ENCODE data around the gene MACROD2.

Gene MACROD2

DNA sequence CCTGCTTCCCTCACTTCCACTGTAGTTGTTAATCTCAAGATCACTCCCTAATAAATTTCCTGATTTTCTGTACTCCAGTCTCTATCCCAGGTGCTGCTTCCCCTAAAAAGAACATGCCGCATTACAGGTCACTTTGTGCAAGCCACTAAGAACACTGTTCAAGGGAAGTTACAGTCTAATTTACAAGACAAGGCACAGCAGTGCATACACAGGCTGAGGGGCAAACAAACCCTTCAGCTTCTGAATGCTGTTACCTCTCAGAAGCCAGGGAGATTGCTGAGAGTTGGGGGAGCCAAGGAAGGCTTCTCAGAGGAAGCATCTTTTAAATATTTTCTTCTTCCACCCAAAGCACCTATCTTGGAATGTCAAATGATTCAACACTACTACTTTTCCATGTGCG lies 787.4 kb downstream of the MACROD2 start:
- no peak for DNase-seq

DNA sequence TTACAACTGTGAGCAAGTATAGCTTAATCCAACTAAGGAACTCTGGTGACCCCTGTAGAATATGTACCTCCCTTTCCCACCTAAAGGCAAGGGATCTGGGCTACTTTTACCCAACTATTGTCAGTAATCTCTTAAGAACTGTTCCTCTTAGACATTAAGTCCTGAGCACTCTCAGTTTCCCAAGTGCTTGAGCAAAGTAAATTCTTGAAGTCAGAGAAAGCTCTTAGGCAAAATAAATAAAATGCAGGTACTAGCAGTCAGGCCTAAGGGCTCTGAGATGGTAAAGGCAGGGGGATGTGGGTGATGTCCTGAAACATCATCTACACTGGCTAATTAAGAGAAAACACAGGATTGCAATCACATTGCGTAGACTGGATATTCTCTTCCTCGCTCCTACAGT lies 788.5 kb downstream of the MACROD2 start:
- DNase-seq = no peak

DNA sequence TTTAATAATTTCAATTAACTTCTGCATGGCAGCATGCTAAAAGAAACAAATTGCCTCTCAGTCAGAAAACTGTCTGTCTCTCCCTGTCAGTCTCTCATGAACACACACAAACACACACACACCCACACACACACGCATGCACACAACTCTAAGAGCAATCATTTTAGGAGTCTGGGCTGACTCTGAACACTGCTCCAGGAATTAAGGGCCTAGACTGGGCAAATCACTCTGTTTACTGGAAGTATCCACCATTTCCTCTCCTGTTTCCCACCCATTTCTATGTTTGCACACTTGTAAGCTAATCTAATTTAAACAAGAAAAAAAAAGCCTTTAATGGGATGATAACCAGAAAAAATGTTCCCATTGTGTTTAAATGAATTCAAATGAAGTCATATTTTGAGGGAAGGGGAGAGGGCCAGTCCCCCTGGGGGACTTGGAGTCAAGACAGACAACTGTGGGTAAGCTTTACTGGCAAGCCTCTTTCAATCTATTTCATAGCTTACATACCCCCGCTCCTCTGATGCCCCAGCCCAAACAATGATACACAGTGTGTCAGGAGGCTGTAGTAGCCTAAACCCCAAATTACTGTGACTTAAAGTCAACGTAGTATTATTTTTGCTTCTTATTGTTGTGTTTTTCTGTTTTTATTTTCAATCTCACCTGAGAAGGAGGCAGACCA lies 789.9 kb downstream of the MACROD2 start:
- DNase-seq = no peak

DNA sequence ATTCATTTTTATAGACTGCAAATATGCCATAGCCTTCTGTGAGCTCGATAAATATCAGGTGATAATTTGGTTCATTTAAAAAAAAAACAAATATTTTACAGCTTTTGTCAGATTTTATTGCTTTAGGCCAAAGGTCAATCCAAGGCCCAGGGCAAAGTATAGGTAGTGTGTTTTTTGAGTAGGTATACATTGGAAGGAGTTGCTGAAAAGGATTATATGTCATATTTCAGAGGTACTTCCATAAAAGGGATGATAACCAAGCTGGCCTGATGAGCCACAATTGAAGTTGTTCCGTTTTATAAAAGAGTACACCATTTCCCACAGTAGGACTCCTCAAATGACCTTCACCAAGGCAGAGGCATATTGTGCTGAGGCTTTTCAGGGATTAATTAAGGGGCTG lies 794.9 kb downstream of the MACROD2 start:
- DNase-seq = no peak

DNA sequence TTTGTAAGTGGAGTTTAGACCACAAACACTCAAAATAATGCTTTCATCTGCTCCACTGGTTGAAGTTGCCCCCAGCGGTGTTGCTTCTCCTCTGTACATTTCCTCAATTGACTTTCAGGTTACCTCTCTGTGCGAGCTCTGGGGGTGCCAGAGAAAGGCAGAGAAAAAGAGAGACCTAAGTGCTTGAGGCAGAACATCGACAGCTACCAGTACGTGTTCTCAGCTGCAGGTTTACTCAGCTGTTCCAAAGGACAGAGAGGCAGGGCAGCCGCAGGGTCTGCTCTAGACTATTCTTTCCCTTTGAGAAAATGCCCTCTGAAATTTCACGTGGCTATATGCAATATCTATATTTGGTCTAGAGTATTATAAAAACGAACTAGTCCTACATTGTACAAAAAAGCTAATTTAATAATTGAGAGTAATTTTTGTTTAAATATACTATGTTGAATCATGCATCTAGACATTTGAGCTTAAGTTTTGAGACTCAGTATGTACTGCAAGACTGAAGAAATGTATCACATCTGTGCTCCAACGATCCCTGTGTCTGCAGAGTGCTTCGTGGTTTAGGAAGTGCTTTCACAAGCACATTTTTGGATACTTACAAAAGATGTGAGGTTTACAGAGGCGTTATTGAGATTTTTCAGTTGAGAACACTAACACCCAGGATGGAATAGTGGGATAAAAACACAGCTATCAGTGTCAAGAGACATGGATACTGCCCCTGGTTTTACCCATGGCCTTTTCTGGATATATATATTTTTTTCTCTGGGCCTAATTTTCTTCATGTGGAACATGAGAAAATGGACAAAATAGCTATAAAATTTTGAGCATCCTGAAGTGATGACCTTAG lies 795.7 kb downstream of the MACROD2 start:
- no peak for DNase-seq

DNA sequence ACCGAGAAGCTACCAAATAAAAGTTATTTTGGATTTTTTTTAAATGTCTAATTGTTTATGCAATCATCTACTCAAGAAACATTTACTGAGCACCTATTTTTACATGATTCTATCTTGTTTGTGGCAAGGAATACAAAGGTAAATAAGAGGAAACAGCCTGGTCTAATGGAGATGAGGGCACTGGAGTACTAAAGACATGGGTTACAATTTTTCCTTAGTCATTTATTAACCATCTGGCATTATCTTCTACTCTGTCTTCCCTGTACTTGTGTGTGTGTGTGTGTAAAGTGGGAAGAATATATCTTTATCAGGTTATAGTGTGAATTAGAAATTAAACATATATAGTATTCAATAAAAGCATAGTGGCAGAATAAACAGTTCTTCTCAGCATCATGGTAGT lies 797.6 kb downstream of the MACROD2 start:
- no peak for DNase-seq

DNA sequence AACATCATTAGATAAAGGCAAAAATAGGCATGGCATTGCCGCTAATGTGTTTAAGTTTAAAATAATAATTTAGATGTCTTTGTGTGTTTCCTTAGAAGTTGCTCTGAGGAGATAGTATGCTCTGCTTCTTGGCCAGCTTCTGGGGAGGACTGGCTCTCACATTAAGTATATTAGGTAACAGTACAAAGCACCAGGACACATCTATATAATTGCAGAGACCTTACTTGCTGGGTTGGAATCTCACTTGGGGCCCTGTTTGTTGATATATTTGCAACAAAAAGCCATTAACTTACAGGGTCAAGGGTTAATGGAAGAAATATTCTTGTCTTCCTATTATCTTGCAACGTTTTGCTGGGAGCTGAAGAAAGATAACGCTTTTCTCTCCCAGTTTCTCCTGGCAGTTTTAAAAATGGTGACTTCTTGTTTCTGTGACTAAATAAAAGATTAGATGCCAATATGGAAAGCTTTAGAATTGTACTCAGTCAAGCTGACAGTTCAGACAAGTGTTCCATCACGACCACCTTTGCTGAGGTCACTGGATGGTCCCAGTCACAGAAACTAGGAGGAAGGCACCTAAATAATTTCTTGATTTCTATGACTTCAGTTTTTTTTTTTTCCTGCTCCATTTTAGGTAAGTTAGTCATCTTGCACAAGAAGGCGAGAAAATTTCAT lies 804.4 kb downstream of the MACROD2 start:
- DNase-seq = no peak

DNA sequence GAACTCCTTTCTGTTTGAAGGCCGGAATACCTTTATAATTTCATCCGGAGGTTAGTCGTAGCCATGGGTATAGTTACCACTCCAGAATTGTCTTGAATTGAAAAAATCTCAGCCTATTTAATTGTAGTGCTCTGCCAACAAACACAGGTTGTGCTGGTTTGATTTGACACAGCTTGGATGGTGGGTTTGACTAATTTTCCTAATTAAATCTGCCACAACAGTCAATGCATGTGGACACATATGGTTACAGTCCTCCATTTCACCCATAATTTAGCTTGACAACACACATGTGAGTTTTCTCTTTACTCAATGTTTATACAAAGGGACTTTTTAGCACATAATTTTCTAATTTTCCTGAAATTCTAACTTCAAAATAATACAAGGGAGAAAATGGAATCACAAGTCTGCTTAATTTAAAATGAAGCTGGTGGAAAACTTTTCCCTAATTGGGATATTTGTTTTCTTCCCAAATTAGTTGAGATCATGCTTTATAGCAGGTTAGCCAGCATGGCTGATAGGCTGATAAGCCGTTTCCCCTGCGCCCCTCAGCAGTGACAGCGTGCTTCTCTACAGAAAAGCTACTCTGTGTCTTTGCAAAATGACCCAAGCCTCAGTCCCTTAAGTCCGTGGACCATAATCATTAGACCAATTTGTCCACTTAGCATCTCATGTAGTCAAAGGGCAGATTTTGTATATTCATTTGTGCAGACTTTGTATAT lies 805.5 kb downstream of the MACROD2 start:
- no peak for DNase-seq

DNA sequence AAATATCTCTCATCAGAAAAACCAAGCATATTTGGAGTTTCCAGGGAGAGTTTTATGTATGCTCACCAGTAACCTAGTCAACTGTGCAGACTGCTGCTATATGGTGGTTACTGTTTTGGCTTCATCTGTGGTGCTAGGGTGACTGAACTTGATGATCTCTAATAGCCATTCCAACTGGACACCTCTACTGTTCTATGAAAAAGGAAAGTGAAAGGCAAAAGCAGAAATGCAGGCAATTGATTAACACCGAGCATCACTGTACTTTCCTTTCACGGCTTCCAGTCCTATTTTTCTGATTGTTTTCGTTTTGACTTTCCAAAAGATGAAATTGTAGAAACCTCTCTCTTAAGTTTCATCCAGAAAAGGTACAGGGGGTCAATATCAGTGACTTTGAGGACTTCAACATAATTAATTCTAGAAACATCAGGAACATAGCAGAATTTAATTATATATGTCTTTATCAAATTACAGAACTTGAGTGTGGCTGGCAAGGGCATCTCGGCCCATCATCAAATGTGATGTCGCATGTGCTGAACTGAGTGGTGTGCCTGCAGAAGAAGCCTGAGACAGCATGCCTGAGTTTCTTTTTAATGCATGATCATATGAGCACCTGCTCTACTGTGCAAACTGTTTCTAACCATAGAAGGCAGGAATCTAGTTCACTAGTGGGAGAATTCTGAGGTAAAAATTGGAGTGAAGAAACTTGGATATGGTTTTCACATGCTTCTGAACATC lies 806.4 kb downstream of the MACROD2 start:
- no peak for DNase-seq

DNA sequence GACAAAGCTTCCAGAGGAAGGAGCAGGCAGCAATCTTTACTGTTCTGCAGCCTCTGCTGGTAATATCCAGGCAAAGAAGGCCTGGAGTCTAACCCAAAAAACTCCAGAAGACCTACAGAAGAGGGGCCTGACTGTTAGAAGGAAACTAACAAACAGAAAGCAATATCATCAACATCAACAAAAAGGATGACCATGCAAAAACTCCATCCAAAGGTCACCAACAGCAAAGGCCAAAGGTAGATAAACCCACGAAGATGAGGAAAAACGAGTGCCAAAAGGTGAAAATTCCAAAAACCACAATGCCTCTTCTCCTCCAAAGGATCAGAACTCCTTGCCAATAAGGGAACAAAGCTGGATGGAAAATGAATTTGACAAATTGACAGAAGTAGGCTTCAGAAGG lies 811.9 kb downstream of the MACROD2 start:
- DNase-seq = no peak

DNA sequence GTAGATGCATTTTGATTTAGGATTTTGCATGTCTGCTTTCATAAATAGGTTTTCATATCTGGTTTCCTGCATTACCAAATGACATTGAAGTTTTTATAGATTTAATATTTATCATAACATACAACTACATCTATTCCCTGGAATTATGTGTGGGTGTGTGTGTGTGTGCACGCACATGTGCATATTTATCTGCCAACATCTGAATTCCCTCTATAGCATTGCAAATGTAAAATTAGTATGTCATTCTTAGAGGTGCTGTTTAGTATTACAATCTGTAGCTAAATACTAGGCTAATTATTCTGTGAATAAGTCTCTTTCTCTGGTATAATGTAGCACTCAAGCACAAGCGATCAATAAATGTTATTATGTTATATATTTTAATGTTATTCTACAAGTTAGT lies 820.0 kb downstream of the MACROD2 start:
- DNase-seq = no peak

DNA sequence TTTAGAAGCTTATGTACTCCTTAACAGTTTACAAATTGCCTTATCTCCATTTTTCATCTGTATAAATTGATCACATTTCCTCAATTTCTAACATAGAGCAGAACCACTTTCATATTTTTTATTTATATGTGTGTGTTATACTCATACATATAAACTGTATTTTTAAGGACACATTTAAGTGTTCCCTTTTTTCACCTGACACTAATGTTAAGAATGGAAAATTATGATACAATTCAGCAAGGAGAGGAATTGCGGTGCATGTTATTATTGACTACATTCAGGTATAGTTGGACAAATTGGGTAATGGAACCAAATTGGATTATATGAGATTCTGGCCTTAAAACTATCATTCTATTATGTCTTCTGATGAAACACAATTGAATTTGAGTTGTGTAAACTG lies 821.2 kb downstream of the MACROD2 start:
- DNase-seq = no peak

DNA sequence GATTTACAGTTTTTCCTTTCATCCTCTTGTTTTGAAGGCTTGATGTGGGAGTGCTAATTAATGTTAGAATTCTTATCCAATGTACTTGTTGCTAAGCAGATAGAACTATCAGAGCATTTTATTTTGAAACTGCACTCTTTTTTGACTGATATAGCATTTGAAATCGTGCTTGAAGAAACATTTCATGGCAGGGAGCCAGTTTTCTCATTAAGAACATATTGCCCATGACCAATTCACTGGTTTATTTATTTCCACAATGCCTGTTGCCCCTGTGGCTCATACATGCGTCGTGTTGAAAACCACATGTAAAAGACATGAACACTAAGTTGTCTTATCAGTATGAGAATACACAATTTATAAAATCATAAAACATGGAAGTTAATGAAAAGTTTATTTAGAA lies 821.8 kb downstream of the MACROD2 start:
- no peak for DNase-seq

DNA sequence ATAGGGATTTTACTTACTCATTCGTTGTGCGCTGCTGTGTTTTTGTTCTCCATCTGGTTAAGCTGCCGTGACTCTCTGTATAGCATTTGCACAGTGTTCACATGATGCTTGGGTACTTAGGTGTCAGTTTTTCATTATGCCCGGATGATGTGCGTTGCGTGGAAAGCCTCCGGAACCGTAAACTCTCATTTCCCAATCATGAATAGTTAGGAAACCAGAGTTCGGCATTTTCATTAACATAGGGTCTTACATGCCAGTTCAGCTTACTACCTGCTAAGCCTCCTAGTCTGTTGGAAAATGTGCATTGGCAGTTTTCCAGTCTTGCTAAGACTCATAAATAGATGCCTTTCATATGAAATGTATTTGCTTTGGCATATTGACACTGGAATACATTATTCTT lies 825.5 kb downstream of the MACROD2 start:
- no peak for DNase-seq

DNA sequence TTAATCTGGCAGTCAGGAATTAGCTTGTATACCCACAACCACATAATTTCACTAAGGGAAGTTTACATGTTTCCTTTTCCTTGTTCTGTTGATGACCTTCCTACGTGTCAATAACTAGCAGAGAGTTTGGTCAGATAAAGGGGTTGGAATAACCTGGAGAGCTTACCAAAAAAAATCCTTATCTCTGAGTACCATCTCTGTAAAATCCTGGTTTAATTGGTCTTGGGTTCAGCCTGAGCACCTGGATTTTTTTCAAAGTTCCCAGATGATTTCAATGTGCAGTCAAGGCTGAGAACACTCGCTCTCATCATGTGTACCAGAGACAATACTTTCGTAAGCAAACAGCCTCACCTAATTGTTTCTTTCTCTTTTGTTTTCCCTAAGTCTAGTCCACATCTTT lies 825.9 kb downstream of the MACROD2 start:
- no peak for DNase-seq

DNA sequence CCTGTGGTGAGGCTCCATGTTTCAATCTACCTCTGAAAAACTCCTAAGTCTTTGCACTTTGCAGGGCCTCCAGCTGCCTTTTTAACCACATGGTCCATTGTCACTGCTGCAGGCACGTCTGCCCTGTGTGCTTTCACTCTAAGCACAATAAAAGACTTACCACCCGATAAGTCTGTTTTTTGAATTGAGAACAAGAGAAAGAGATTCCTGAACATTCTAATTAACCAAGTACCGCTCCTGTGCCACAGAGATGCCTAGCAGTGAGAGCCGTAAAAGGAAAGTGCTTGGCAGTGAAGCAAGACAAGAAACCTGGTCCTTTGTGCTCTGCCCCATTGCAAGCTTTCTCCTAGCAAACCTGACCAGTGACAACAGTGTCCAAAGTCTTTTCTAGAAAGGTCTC lies 829.7 kb downstream of the MACROD2 start:
- DNase-seq = no peak

DNA sequence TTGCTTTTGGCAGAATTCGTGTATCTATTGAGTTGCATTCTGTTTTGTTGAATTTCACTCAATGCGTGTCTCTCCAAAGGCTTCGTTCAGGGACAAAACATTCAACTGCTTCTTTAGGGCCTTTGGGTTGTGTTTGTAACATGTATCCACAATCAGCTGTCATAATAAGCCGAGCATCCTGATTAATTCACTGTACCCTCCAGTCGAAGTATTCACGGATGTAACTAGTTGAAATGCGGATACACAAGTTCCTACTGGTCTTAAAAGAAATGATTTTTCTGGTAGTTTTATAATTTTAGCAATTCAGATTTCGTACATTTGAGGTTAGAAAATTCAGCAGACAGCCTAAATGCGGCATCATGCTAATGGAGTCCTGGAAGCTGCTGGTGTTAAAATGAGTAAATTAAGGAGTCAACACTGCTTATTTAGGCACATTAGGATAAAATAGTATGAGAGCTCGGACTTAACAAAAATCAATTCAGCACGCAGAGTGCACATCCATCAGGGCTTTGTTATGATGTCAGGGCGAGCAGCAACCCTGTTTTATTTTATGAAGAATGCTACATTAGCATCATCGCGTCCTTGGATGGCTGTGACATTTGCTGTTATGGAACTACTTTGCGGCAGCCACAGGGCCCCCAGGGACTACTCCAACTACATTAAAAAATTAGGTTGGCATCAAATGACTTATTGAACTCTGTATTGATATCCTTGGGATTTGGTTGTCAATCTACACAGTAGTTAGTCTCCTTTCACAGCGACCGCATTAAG lies 831.4 kb downstream of the MACROD2 start:
- no peak for DNase-seq

DNA sequence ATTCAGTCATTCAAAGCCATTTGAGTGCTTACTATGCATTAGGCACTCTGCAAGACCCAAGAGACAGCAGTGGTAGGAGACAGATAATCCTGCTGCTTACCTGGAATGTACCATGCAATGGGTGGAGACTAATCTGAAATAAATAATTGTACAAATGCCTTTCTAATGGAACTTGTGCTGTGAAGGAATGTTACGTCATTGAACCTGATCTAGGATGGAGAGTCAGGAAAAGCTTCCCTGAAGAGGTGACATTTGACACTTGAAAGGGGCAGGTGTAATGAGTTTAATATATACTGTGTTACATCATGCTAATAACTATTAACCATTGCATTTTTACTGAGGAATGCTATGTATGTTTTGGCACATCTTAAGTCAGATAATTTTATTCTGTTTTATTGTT lies 833.1 kb downstream of the MACROD2 start:
- no peak for DNase-seq

DNA sequence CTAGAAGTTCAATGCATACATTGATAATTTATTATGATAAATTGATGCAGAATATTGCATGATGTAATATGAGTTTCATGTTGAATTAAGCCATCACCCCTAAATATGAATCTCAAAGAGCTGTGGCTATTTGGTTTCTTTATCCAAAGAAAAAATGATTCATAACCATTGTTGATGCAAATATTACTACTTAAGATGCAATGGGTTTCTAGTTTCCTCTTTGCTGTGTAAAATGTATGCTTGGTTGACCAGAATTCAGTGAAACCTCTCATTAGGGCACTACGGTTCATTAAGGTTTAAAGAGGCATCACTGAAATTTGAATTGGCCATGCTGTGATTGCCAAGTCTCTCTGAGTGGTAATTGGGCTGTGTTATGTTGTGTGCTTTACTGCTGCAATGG lies 834.6 kb downstream of the MACROD2 start:
- no peak for DNase-seq

DNA sequence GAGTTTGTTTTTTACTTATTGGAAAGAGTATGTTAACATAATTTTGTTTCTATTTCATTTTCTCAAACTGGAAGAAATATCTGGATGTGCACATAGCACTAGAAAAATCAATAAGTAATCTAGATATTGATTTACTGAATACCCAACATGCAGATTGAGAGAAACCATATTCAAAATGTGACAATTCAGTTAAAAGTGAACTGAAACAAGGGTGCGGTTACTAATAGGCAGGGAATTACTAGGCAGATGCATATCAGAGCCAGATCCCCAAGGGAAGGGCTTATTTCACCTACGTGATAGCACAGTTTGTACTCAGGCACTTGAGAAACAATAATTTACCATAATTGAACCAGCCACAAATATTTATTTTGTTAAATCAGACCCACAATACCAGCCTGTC lies 835.1 kb downstream of the MACROD2 start:
- no peak for DNase-seq

DNA sequence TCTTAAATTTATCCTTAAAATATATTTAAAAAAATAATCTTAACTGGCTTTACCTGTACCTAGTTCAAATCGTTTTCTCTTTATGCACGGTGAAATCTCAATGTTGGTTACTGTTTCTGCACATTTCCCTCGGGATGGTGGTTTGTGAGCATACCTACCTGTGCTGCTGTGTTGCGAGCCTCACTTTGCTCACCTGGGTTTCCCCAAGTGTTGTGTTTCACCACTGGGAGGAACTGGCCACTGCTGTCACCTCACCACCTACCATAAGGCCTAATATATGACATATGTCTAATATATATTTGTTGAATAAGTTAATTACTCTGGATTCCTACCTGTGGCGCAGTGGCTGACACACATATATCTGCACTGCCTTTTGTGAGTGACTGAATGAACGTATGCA lies 835.6 kb downstream of the MACROD2 start:
- no peak for DNase-seq

DNA sequence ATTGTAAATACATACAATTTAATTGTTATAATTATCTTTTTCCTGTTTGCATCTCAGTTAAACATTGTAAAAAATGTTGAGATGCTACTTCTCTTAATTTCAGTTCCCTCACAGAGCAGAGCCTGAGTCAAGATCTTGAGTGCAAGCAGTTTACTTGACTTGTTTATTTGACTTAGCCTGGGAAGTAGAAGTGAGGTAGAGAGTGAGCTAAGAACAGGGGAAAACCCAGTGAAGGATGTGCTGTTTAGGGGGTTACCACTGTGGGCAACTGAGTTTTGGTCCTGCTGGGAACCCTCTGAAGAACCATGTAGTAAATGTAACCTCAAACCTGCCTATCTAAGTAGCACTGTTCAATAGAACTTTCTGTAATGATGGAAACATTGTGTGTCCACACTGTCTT lies 837.3 kb downstream of the MACROD2 start:
- DNase-seq = no peak

Data from activated naive CD4-positive, alpha-beta T cell (primary cell).